Testis (tissue), 2 donors: ENCODE data around the gene AXDND1.

ENCODE experiments used
- CTCF ChIP-seq, 3 experiments: fragments of 450-650 bp in 2 of 3; fragments of 200-600 bp in 1 of 3; sonication (generic) in 1 of 3; IDR thresholded peaks; one replicate each; pipeline ENCODE4 v1.5.1; 2016 to 2019; ENCODE audit warnings: antibody characterized with exemption in 3 of 3, mild to moderate bottlenecking in 2 of 3, moderate library complexity in 1 of 3
- POLR2A ChIP-seq: fragments of 450-650 bp; IDR thresholded peaks from one replicate; pipeline ENCODE4 v1.6.1; 2017; ENCODE audit warnings: antibody characterized with exemption, mild to moderate bottlenecking, moderate library complexity

- TF ChIP-seq CTCF (IDR thresholded peaks at IDR 0.05) (no peak), POLR2A (no peak)
These were observed 10.5 kb downstream of the AXDND1 start for GRCh38 chr1:179376223-179376622.
